Activated CD4-positive, alpha-beta T cell treated with anti-CD3 and anti-CD28 coated beads, Interleukin-2, amount 10 ng/mL, durations not matched to agents 24 days and 14 days (primary cell): ENCODE results near the gene AK5. TPM values are rescaled to one million over a fixed set of nuclear protein-coding genes. Genes with fewer than 3 reads are reported as not detected.

Experiments used
- DNase-seq: peaks from one replicate; pipeline ENCODE4 v3.0.0; 2022
- H3K27ac Mint-ChIP-seq: one replicate; pipeline ENCODE4 v1.8.0; 2022; ENCODE audit warnings: mild to moderate bottlenecking, mixed read lengths
- H3K27me3 Mint-ChIP-seq: one replicate; pipeline ENCODE4 v1.8.0; 2022; ENCODE audit warnings: mixed read lengths
- H3K36me3 Mint-ChIP-seq: one replicate; pipeline ENCODE4 v1.8.0; 2022; ENCODE audit warnings: low read depth, mild to moderate bottlenecking, mixed read lengths
- H3K4me1 Mint-ChIP-seq: one replicate; pipeline ENCODE4 v1.8.0; 2021; ENCODE audit warnings: mixed read lengths
- H3K4me3 Mint-ChIP-seq: one replicate; pipeline ENCODE4 v1.8.0; 2022; ENCODE audit warnings: mild to moderate bottlenecking, moderate library complexity, mixed read lengths
- H3K9me3 Mint-ChIP-seq: one replicate; pipeline ENCODE4 v1.8.0; 2021; ENCODE audit warnings: mixed read lengths
- intact Hi-C: fragments of 100-400 bp; cut with micrococcal nuclease; formaldehyde crosslinking; loops from one replicate; pipeline ENCODE4 v1.15.1; 2023
- total RNA-seq: library from RNA; stranded (reverse); gene quantifications from 2 replicates; pipeline ENCODE4 v1.2.3, GENCODE V29; 2022

Gene AK5
- total RNA-seq, 1 donor from 2014 or later, result 0.05 TPM

DNA sequence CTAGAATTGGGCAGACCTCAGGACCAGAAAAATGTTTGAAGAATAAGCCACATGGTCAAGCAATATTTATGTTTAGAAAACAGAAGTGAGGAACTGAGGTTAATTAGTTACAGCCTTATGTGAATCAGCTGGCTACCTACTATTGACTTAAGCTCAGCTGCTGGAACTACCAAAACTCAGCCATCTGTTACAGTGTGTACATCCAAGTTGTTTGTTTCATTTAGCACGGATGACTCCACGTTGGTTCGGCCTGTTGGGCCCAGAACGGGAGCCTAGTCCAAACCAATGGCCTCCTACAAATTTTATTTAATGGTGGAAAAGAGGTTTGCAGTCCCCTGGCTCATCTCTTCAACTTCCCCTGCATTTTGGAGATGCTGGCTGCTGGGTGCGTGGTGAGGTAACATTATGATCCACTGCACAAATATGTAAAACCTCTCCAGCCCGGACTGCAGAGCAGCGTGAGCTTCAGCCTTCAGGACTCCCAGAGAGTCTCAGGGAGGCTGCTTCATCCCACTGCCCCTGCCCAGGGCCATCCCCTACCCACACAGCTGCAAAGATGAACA, 257.2 kb downstream of the AK5 start:
- no peak overlapping the region for H3K27ac Mint-ChIP-seq
- H3K27me3 Mint-ChIP-seq, result no peaks in the 10 kb centered on the region
- no peak for DNase-seq
- intact Hi-C loops, result no loop called here
- H3K36me3 Mint-ChIP-seq, result no peaks in the 10 kb centered on the region
- no peak overlapping the region for H3K4me3 Mint-ChIP-seq
- H3K4me1 Mint-ChIP-seq, result no peaks in the 10 kb centered on the region
- no peaks in the 10 kb centered on the region for H3K9me3 Mint-ChIP-seq

- Mint-ChIP-seq H3K4me3 (no peak overlapping the region), H3K9me3 (no peaks in the 10 kb centered on the region), H3K27me3 (no peaks in the 10 kb centered on the region), H3K27ac (no peak overlapping the region), H3K4me1 (no peaks in the 10 kb centered on the region), H3K36me3 (no peaks in the 10 kb centered on the region)
- intact Hi-C loops, result no loop called here
- no peak for DNase-seq
Measured at GRCh38 chr1:77539519-77540142, 257.8 kb downstream of the AK5 start.

GRCh38 chr1:77540501-77541161, 258.8 kb downstream of the AK5 start:
- Mint-ChIP-seq H3K27me3 (no peaks in the 10 kb centered on the region), H3K36me3 (no peaks in the 10 kb centered on the region), H3K27ac (no peak overlapping the region), H3K4me1 (no peaks in the 10 kb centered on the region), H3K4me3 (no peak overlapping the region), H3K9me3 (no peaks in the 10 kb centered on the region)
- no peak for DNase-seq
- intact Hi-C loops, result no loop called here

DNA sequence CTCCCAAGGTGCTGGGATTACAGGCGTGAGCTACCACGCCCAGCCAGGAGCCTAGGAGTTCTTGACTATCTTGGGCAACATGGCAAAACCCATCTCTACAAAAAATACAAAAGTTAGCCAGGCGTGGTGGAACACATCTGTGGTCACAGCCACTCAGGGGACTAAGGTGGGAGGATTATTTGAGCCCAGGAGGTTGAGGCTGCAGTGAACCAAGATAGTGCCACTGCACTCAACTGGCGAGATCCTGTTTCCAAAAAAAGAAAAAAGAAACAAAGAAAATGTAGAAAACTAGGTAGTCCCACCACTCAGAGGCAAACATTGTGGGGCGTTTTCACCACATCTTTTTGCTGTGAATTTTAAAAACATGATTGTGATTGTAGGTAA, 259.3 kb downstream of the AK5 start:
- Mint-ChIP-seq H3K27ac (no peak overlapping the region), H3K9me3 (no peaks in the 10 kb centered on the region), H3K4me1 (no peaks in the 10 kb centered on the region), H3K27me3 (no peaks in the 10 kb centered on the region), H3K36me3 (no peaks in the 10 kb centered on the region), H3K4me3 (no peak overlapping the region)
- intact Hi-C loops, result no loop called here
- no peak for DNase-seq

- Mint-ChIP-seq H3K4me3 (no peak overlapping the region), H3K36me3 (no peaks in the 10 kb centered on the region), H3K27me3 (no peaks in the 10 kb centered on the region), H3K4me1 (no peaks in the 10 kb centered on the region), H3K9me3 (no peaks in the 10 kb centered on the region), H3K27ac (no peak overlapping the region)
- intact Hi-C loops, result no loop called here
- DNase-seq, result no peak
Measured at GRCh38 chr1:77542813-77543420, 261.1 kb downstream of the AK5 start.

DNA sequence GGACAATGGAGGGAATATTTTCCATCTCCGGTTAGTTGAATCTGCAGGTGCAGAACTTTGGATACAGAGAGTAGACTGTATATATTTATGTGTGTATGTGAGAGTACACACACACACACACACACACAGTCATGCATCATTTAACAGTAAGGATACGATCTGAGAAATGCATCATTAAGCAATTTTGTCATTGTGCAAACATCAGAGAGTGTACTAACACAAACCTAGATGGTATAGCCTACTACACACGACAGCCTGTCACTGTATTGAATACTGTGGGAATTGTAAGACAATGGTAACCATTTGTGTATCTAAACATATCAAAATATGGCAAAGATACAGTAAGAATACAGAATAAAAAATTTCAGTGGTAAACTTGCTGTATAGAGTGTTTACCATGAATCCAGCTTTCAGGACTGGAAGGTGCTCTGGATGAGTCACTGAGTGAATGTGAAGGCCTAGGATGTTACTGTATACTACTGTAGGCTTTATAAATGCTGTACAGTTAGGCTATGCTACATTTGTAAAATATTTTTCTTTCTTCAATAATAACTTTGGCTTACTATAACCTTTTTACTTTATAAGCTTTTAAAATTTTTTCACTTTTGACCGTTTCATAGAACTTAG, 262.1 kb downstream of the AK5 start:
- Mint-ChIP-seq H3K4me3 (no peak overlapping the region), H3K4me1 (no peaks in the 10 kb centered on the region), H3K9me3 (no peaks in the 10 kb centered on the region), H3K36me3 (no peaks in the 10 kb centered on the region), H3K27ac (no peak overlapping the region), H3K27me3 (no peaks in the 10 kb centered on the region)
- DNase-seq, result no peak
- intact Hi-C loops, result no loop called here

DNA sequence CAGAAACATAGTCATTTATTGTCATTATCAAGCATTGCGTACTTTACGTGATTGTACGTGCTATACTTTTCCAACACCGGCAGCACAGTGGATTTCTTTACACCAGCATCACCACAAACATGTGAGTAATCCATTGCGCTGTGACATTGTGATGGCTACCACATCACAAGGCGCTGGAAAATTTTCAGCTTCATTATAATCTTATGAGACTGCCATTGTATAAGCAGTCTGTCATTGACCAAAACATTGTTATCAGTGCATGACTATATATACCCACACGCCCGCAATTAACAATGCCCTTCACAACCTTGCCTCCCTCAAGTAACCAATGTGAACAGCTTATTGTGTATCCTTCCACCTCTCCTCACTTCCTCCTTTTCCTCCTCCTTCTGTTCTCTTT, 263.0 kb downstream of the AK5 start:
- H3K27me3 Mint-ChIP-seq, result no peaks in the 10 kb centered on the region
- intact Hi-C loops, result no loop called here
- DNase-seq, result no peak
- H3K9me3 Mint-ChIP-seq, result no peaks in the 10 kb centered on the region
- no peak overlapping the region for H3K27ac Mint-ChIP-seq
- no peaks in the 10 kb centered on the region for H3K36me3 Mint-ChIP-seq
- H3K4me3 Mint-ChIP-seq, result no peak overlapping the region
- H3K4me1 Mint-ChIP-seq, result no peaks in the 10 kb centered on the region

DNA sequence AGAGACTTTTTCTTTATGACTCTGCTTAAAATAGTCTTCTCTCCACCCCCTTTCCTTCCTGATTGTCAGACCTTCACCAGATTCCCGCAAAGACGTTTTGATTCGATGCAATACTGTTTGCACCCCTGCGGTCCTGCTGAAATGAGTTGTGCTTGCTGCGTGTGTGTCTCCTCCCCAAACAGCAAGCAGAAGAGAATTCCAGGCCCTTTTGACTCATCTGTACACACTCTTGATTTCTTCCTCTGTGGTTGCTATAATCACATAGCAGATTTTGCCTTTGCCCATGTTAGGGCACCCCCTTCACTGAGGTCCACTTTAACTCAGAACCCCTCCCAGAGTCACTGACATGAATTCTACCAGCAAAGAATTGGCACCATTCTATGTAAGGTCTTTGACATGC, 264.2 kb downstream of the AK5 start:
- Mint-ChIP-seq H3K36me3 (no peaks in the 10 kb centered on the region), H3K4me1 (no peaks in the 10 kb centered on the region), H3K4me3 (no peak overlapping the region), H3K27ac (no peak overlapping the region), H3K9me3 (no peaks in the 10 kb centered on the region), H3K27me3 (no peaks in the 10 kb centered on the region)
- intact Hi-C loops, result no loop called here
- DNase-seq, result no peak

DNA sequence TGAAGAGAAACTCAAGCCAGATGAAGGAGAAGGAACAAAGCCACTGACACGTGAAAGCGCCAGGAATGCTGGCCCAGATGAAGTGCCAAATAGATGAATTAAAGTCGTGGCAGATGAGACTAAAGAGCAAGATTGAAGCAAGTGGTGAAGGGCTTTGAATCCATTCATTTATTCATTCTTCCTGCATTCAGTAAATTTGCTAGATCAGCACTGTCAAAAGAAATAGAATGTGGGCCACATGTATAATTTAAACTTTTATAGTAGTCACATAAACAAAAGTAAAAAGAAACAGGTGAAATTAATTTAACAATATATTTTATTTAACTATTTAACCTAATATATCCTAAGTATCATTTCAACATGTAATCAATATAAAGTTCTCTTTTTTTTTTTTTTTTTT, 265.1 kb downstream of the AK5 start:
- no peak overlapping the region for H3K27ac Mint-ChIP-seq
- H3K36me3 Mint-ChIP-seq, result no peaks in the 10 kb centered on the region
- no peak overlapping the region for H3K4me3 Mint-ChIP-seq
- H3K9me3 Mint-ChIP-seq, result no peaks in the 10 kb centered on the region
- intact Hi-C loops, result no loop called here
- no peak for DNase-seq
- H3K4me1 Mint-ChIP-seq, result no peaks in the 10 kb centered on the region
- no peaks in the 10 kb centered on the region for H3K27me3 Mint-ChIP-seq

DNA sequence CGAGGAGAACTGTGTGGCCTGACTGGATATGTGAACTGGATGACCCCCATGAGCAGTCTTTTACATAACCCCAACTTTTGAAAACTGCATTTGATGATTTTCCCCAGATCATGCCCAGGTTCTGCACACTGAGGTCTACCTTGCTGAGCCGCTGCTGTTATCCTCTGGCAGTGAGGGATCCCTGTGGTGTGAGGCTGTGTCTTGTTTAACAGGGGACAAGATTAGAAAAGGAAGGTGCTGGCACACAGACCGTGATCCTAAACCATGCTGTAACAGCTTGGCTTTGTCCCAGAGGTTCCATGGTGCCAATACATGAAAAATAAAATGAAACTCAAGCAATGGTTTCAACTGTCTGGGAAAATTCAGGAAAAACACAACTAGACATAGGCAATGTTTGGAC, 266.5 kb downstream of the AK5 start:
- H3K27me3 Mint-ChIP-seq, result no peaks in the 10 kb centered on the region
- no peak for DNase-seq
- intact Hi-C loops, result no loop called here
- no peak overlapping the region for H3K4me3 Mint-ChIP-seq
- no peak overlapping the region for H3K27ac Mint-ChIP-seq
- H3K36me3 Mint-ChIP-seq, result no peaks in the 10 kb centered on the region
- H3K4me1 Mint-ChIP-seq, result no peaks in the 10 kb centered on the region
- no peaks in the 10 kb centered on the region for H3K9me3 Mint-ChIP-seq

GRCh38 chr1:77550135-77550534, 268.3 kb downstream of the AK5 start:
- no peaks in the 10 kb centered on the region for H3K36me3 Mint-ChIP-seq
- H3K4me3 Mint-ChIP-seq, result no peak overlapping the region
- no peaks in the 10 kb centered on the region for H3K27me3 Mint-ChIP-seq
- no peak for DNase-seq
- no peaks in the 10 kb centered on the region for H3K4me1 Mint-ChIP-seq
- H3K9me3 Mint-ChIP-seq, result no peaks in the 10 kb centered on the region
- H3K27ac Mint-ChIP-seq, result no peak overlapping the region
- intact Hi-C loops, result no loop called here

DNA sequence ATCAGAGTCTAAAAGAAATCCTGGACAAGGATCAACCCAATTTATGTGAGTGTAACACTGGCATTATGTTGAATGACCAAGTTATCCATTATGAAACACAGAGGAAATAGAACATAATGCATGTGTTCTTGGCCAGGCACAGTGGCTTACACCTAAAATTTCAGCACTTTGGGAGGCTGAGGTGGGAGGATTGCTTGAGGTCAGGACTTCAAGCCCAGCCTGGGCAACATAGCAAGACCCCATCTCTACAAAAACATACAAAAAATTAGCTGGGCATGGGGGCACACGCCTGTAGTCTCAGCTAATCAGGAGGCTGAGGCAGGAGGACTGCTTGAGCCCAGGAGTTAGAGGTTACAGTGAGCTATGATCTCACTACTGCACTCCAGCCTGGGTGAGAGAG, 270.8 kb downstream of the AK5 start:
- H3K4me3 Mint-ChIP-seq, result no peak overlapping the region
- no peaks in the 10 kb centered on the region for H3K4me1 Mint-ChIP-seq
- intact Hi-C loops, result no loop called here
- DNase-seq, result no peak
- no peaks in the 10 kb centered on the region for H3K27me3 Mint-ChIP-seq
- no peak overlapping the region for H3K27ac Mint-ChIP-seq
- no peaks in the 10 kb centered on the region for H3K9me3 Mint-ChIP-seq
- no peaks in the 10 kb centered on the region for H3K36me3 Mint-ChIP-seq

DNA sequence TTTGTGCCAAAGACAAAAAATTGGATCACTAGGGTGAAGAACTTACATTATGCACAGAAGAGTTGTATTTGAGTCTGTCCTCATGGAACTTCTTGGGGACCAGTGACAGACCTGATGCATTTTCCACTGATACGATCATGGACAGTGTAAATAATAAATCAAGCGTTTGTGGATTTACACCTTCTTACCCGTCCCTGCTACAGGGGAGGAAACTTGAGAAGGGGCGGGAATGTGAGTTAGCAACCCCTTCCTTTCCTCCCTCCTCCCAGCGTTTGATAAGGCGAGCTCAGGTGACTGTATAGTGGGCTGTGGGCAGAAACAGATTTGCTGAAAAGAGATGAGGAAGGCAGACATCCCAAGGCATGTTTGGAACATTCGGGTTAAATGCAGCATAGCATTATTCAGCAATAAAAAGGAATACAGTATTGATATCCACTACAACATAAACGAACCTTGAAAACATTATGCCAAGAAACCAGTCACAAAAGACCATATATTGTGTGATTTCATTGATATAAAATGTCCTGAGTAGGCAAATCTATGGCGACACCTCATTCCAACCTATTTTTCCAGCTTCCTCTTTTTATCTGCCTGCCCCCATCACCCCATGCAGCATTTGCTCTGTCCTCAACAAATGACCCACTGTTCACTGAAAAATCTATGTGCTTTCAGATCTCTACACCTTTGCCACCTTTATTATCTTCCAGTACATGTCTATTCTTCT, 271.9 kb downstream of the AK5 start:
- H3K36me3 Mint-ChIP-seq, result no peaks in the 10 kb centered on the region
- DNase-seq, result no peak
- no peaks in the 10 kb centered on the region for H3K27me3 Mint-ChIP-seq
- H3K9me3 Mint-ChIP-seq, result no peaks in the 10 kb centered on the region
- no peaks in the 10 kb centered on the region for H3K4me1 Mint-ChIP-seq
- intact Hi-C loops, result no loop called here
- H3K27ac Mint-ChIP-seq, result no peak overlapping the region
- no peak overlapping the region for H3K4me3 Mint-ChIP-seq

DNA sequence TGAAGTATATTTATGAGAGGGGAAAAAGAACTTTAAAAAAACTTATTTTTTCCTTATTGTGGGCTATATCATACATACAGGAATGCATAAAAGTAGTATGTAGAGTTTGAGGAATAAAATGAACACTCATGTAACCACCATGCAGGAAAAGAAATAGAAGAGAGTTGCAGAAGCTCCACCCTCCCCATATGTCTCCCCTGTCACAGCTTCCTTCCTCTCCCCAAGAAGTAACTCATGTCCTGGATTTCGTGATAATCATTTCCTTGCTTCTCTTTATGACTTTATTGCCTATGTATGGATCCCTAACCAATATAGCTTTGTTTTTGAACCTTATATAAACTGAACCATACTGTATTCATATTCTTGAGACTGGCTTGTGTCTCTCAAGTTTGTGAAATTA, 274.2 kb downstream of the AK5 start:
- no peaks in the 10 kb centered on the region for H3K9me3 Mint-ChIP-seq
- H3K36me3 Mint-ChIP-seq, result no peaks in the 10 kb centered on the region
- no peak overlapping the region for H3K27ac Mint-ChIP-seq
- no peaks in the 10 kb centered on the region for H3K4me1 Mint-ChIP-seq
- no peak overlapping the region for H3K4me3 Mint-ChIP-seq
- intact Hi-C loops, result no loop called here
- no peak for DNase-seq
- no peaks in the 10 kb centered on the region for H3K27me3 Mint-ChIP-seq
